SH-SY5Y (cell line): Measurements from ENCODE around the gene NCK2.

Experiments used
- GATA2 ChIP-seq: IDR thresholded peaks from 2 replicates; pipeline ENCODE4 v1.6.1; 2011; ENCODE audit warnings: mild to moderate bottlenecking, low read depth, low read length
- GATA3 ChIP-seq: IDR thresholded peaks from 2 replicates; pipeline ENCODE4 v1.6.1; 2011; ENCODE audit warnings: low read depth, mild to moderate bottlenecking, low read length, moderate library complexity

The NCK2 gene

DNA sequence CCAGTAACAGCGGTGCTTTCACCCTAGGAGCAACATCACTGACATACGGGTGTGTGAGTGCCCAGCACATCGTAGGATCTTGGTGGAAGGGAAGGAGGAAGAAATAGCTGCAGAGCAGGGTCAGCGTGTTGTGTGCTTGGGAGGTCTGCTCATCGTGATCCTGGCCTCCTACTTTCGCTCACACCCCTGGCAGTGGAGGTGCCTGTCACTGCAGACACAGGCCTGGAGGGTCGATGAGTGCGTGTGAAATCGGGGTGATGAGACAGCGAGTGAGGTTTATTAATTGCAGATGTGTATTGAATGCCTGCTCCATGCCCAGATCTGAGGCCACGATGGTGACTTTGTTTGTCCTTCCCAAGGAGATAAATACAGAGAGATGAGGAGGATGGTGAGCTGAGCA is 126.1 kb downstream of the NCK2 start:
- TF ChIP-seq GATA2 = no peak
- no peak for TF ChIP-seq GATA3

DNA sequence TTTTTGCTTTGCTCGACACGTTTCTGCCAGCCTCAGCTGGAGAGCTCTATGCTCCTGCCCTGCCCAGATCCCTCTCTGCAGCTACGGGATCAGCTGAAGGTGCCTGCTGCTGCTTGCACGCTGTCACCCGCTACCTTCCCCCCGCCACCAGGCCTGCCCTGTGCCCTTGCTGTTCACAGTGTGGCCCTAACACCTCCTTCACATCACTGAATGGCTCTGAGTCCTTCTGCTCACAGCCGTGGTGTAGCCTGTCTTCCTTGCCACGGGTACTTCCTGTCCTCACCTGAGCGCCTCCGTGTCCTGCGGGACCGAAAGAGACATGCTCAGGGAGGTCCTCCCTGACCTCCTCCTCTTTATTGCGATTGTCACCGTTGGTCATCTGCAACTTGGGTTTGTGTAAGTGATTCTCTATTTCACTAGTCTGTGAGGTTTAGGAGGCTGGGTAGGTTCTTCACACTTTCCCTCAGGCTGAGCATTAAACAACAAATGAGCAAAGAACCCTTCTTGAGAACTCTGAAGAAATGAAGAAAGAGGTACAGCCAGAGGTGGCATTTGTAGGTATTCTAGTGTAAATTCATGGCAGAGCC is 127.5 kb downstream of the NCK2 start:
- TF ChIP-seq GATA3 (no peak), GATA2 (no peak)

DNA sequence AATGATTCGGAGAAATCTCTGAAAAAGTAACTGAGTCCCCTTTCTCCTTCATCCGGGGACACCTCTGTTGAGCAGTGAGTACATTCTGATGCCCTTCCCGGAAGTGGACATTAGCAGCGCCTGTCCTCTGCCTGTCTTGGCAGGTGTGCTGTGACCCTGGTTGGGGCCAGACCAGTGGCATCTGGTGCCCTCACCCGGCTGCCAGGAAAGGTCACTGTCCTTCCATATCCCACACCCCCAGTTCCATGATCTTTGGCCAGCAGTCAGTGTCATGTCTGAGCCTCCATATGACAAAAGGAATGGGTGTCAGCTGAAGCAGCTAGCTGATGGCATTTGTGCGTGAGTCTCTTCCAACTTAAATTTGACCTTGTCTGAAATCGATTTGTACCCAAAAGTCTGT is 128.1 kb downstream of the NCK2 start:
- no peak for TF ChIP-seq GATA3
- no peak for TF ChIP-seq GATA2

DNA sequence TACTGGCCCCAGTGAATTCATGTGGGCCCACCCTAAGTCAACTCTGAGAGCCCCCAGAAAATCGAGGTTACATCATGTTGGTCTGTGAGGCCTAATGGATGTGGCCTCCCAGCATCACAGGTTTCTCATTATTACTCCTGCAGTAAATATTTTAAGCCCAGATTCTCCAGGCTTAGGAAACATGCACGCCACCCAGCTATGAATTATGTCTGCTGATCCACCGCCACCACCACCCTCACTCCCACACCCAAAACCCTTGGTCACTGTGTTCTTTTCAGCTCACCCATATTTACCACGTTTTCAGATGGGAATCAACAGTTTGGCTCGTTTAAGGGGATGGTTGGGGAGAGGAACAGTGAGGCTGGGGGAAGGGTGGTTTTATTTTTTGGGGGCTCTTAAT is 128.6 kb downstream of the NCK2 start:
- TF ChIP-seq GATA3 = no peak
- no peak for TF ChIP-seq GATA2

DNA sequence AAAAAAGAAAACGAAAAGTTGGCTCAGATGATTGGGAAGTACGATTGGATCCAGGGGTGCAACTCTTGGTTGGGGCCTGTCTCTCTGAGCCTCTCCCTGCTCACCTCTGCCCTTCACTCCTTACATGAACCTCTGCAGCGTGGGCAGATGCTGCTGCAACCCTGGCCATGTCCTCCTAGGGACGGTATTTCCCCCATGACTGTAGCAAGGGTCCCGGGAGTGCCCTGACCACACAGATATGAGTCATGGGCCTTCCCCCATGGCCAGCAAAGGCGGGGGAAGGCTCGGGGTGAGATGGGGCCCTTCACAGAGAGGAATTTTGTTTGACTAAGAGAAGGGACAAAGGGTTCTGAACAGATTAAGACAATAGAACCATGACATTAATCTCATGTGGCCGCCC is 129.0 kb downstream of the NCK2 start:
- TF ChIP-seq GATA2 (no peak), GATA3 (no peak)

DNA sequence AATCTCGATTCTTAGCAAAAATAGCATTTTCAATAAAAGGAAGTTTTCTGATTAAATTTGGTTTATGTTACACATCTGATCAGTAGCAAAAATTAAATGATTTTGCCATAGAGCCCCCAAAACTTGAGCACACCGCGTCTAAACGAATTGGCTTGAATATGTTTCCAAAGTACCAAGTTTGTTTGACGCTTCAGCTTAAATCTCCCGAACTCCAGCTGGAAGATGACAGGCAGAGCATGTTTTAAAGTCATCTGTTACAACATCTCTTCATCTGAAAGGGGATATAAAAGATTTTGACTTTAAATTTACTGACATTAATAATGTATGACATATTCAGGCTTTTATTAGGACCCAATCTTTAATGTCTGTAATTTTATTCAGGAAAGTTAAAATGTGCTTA is 129.8 kb downstream of the NCK2 start:
- TF ChIP-seq GATA3 (no peak), GATA2 (no peak)

DNA sequence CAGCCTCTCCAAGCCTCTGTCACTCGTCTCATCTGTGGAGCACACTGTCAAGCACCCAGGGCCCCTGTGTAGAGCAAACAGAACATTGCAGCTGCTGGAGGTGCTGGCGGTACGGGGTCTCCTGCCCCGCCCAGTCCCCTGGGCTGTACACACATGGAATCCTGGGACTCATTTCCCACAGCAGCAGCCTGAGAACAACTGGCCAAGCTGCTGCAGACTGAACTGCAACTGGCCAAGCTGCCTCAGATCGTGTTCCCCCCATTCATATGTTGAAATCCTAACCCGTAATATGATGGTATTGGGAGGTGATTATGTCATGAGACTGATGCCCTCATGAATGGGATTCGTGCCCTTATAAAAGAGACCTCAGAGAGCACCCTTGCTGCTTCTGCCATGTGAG is 130.5 kb downstream of the NCK2 start:
- TF ChIP-seq GATA3 = no peak
- TF ChIP-seq GATA2 = no peak

DNA sequence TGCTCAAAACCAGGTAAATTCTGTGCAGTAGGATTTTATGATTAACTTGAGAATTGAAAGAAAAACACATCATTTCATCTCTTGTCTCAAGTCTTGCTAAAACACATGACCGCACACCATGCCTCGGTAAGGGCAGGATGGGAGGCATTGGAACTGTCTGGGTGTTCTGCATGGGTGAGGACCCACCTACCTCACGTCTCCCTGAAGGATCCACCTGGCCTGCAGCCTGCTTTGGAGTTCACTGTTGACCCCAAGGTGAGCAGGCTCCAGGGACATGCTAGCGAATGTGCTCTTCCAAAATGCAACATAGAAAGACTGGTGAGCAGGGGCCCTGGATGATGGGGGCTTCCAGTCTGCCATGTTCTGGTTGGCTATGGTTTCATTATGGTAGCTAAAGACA is 131.5 kb downstream of the NCK2 start:
- no peak for TF ChIP-seq GATA2
- no peak for TF ChIP-seq GATA3

DNA sequence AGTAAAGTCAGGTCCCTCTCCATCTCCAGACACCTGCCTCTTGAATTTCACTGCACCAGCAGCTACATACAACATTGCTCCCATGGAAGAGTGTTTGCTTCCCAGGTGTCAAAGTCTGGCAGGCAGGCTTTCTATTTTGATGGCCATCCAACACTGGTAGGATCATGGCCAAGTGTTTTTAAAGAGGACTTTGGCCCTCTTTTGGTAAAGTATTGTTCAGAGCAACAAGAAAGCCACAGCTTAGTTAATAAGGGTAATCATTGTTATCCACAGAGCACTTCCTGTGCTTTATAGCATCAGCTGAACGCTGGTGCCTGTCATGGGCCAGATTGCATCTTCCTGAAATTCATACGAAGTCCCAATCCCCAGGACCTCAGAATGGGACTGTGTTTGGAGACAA is 133.2 kb downstream of the NCK2 start:
- TF ChIP-seq GATA2 = no peak
- no peak for TF ChIP-seq GATA3

DNA sequence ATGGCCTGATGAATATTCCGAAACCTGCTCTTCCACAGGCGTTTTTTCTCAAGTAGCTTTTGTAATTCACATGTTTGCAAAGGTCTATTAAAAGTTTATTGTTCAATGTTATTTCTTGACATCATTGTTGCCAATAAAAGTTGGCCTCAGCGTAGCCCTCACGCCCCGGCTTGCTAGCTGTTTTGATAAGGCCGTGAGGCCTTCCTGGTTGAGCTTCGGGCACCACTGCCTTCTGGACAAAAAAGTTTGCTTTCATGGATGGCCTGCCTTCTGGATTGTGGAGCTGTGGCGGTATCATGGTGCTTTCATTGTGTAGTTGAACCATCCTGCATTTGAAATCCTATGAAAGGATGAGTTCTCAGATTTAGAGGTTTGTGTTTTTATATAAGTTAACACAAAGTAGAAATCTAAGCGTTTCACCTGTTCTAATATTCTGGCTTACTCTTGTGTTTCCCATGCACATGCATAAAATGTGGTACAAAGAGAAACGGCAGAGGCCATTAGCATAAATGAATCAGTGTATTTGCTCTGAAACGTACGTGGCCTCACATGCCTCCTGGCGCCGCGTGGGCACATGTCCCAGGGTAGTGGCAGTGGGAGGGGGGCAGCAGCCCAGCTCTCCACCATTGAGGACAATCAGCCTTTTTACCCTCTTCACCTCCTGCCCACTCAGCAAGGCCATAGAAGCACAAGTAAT is 134.5 kb downstream of the NCK2 start:
- no peak for TF ChIP-seq GATA3
- no peak for TF ChIP-seq GATA2

DNA sequence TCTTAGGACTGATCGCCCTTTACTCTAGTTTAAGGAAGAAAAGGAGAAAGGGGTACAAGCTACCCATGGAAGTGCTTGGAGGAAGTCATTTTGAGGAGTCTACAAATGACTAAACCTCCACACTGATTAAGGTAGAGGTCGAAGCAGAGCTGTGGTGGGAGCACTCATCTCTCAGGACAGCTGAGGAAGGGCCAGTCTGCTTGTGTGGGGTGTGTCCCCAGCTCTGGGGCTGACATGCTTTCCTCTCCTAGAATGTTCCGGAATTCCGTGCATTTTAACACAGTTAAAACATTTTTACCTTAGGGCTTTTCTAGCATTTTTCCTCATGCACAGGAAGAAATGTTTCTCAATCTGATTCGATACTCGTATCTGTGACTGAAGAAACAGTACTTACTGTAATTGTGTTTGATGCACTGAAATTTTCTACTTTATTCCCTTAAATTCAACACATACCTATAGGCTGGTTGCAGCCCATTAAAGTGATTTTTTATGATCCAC is 135.1 kb downstream of the NCK2 start:
- no peak for TF ChIP-seq GATA2
- no peak for TF ChIP-seq GATA3

DNA sequence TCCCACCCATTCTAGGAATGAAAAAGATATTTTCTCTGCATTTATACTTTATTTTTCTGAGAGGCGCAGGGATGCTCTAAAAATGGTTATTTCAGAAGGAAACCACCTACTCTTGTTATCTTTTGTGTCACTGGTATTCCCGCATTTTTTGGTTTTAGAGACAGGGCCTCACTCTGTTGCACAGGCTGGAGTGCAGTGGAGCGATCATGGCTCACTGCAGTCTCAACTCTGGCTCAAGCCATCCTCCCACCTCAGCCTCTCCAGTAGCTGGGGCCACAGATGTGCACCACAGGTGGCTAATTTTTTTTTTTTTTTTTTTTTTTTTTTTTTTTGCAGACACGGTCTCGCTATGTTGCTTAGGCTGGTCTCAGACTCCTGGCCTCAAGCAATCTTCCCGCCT is 135.9 kb downstream of the NCK2 start:
- TF ChIP-seq GATA2 = no peak
- TF ChIP-seq GATA3 = no peak

DNA sequence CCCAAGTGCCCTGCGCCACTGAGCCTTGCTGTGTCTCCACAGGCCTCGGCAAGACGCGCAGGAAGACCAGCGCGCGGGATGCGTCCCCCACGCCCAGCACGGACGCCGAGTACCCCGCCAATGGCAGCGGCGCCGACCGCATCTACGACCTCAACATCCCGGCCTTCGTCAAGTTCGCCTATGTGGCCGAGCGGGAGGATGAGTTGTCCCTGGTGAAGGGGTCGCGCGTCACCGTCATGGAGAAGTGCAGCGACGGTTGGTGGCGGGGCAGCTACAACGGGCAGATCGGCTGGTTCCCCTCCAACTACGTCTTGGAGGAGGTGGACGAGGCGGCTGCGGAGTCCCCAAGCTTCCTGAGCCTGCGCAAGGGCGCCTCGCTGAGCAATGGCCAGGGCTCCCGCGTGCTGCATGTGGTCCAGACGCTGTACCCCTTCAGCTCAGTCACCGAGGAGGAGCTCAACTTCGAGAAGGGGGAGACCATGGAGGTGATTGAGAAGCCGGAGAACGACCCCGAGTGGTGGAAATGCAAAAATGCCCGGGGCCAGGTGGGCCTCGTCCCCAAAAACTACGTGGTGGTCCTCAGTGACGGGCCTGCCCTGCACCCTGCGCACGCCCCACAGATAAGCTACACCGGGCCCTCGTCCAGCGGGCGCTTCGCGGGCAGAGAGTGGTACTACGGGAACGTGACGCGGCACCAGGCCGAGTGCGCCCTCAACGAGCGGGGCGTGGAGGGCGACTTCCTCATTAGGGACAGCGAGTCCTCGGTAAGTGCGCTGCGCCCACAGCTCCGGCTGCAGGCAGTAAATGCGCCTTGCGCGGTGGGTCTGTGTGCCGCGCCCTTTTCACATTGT is 136.8 kb downstream of the NCK2 start:
- TF ChIP-seq GATA3 (no peak), GATA2 (no peak)

DNA sequence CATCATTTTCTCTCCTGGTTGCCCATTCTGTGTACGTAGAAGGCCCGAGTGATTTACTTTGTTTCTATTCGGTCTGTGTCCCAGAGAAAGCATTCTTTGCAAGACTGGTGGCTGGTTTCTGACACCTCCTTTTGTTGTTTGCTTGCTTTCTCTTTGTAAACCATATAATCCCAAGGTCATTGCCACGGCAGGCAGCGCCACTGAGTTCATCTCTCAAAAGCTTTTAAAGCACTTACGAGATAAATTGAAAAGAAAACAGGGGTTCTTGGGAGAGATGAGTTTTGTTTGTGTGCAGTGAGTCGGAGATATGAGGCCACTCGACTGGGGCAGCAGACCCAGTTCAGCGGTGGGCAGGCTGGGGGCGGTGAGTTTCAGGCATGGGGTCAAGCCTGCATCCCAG is 137.6 kb downstream of the NCK2 start:
- no peak for TF ChIP-seq GATA3
- no peak for TF ChIP-seq GATA2
